GM12872 (cell line): ENCODE results near the gene CDK19.

Source experiments
- TF ChIP-seq, protein P1 (sequence below): IDR thresholded peaks from 3 replicates; pipeline ENCODE4 v1.5.1; 2011; ENCODE audit warnings: low read depth, mild to moderate bottlenecking, low read length, moderate library complexity; ENCODE audit not compliant: insufficient read depth

Gene CDK19

DNA sequence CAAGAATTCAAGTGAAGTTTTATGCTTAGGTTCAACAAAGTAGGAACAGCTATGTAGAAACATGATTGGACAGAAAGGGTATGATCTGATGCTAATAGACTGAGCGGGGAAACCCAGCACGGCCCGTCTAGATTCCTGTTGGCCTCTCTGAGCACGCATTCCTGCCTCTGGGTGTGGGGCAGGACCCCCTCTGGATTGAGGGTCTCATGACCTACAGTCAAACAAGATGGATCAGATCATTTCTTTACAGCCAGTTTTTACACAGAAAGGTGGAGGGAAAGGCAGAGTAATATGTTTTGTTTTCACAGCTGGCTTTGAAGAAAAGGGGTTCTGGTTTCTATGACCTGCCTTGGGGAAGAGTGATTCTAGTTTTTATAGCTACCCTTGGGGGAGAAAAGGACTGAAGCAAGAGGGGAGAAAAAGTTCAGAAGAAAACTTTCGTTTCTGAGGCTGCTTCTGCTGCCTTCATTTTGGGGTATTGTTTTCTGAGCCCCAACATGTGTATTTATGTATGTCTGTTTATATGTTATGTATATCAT is 239.3 kb downstream of the CDK19 start:
- TF ChIP-seq, protein P1, sequence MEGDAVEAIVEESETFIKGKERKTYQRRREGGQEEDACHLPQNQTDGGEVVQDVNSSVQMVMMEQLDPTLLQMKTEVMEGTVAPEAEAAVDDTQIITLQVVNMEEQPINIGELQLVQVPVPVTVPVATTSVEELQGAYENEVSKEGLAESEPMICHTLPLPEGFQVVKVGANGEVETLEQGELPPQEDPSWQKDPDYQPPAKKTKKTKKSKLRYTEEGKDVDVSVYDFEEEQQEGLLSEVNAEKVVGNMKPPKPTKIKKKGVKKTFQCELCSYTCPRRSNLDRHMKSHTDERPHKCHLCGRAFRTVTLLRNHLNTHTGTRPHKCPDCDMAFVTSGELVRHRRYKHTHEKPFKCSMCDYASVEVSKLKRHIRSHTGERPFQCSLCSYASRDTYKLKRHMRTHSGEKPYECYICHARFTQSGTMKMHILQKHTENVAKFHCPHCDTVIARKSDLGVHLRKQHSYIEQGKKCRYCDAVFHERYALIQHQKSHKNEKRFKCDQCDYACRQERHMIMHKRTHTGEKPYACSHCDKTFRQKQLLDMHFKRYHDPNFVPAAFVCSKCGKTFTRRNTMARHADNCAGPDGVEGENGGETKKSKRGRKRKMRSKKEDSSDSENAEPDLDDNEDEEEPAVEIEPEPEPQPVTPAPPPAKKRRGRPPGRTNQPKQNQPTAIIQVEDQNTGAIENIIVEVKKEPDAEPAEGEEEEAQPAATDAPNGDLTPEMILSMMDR = no peak

DNA sequence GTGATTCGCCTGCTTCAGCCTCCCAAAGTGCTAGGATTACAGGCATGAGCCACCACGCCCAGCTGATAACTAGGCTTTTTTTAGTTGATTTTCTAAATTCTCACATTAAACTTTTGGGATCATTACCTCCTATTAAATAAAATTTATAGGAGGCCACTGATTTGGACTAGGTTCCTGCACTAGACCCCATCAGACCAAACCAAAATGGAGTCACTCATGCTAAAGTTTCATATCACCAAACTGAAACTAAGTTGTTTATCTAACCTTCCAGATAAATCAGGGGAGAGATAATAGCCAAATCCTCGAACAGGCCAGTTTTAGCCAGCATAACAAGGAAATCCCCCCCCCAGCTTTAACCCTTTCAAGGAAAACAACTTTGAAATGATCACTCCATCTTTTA is 240.5 kb downstream of the CDK19 start:
- TF ChIP-seq, protein P1 = no peak

DNA sequence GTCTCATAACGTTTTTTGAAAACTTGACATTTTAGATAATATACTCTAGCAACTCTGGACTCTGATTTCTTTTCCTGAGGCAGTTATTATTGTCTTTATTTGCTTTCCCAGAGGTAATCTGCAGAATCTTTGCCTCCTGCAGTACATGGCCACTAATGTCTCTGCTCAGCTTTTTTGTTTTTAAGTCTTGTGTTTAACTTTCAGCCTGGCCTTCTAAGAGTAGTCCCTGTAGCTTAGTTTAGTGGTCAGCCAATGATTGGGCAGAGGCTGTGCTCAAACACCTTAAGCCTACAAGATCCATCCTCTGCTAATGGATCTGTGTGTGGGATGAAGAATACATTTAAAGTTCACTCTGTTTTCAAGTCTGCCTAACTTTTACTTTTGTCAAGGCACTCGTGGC is 241.7 kb downstream of the CDK19 start:
- TF ChIP-seq, protein P1 = no peak

DNA sequence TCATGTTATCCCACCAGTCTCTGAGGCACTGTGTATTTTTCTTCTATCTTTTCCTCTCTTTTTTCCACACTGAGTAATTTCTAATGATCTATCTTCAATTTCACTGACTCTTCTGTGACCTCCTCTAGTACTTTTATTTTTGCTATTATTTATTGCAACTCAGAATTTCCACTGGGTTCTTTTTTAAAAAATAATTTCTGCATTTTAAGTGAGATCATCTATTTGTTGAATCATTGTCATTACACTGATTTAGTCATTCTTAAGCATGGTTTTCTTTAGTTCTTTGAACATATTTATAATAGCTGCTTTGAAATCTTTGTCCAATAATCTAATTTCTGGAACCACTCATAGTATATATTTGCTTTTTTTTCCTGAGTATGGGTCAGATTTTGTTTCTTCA is 242.1 kb downstream of the CDK19 start:
- TF ChIP-seq, protein P1 = no peak

DNA sequence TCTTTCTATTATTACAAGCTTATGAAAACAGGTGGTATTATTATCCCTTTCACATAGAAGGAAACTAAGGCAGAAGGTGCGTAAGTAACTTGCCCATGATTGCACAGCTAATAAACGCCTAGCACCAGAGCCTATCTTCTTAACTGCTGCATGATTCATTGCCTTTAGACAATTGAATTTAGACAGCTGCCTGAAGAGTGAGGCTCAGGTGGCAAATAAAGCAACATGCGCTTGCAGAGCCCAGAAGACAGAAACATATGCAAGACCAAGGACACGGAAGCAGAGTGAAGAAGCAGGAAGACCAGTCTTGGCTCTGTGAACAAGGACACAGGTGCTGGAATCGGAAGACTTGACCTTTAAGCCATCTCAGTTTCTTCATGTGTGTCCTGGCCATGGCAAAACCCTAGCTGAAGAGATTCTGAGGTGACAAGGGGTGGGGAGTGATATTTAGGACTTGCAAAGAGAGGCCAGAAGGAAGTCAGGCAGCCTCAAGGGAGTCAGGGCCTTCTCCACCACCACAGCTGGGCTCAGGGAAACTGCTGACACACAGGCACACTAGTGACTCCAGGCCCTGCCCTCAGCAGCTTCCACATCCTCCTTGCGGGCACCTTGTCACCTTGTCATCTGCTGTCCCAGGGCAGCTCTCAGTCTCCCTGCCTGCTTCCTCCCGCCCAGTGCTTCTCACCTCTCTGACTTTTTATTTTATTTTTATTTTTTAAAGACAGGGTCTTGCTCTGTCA is 247.1 kb downstream of the CDK19 start:
- TF ChIP-seq, protein P1 = no peak

DNA sequence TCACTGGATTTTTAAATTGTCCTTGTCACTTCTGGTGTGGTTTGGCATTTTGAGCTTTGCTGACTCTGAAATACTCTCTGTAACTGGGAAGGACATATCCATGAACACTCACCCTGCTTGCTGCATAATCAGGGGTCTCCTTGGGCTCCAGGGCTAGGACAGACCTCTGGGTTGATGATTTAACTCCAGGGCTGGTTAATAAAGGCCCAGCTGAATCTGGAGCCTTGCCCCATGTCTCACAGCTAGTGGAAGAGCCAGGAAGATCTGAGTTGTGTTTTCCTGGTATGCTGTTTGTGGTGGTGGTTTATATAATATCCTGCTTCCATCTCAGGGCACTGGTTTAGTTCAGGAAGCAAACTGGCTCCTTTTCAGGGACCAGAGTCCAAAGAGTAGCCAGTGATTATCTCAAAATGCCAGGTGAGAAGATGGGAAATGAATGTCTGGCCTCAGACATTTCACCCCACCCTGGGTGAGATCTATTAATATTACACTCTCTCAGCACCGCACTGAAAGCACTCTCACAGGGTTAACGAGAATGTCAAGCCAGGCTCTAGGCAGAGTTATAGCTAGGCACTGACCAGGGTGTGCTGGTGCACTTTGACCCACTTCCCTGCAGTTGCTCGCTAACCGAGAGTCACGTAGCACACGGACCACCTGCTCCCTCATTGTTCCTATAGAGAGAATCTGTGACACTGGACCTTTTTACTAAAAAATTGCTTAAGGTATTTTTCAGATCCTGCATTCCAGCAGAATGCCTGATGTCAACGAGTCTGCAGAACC is 248.7 kb downstream of the CDK19 start:
- TF ChIP-seq, protein P1 = no peak

DNA sequence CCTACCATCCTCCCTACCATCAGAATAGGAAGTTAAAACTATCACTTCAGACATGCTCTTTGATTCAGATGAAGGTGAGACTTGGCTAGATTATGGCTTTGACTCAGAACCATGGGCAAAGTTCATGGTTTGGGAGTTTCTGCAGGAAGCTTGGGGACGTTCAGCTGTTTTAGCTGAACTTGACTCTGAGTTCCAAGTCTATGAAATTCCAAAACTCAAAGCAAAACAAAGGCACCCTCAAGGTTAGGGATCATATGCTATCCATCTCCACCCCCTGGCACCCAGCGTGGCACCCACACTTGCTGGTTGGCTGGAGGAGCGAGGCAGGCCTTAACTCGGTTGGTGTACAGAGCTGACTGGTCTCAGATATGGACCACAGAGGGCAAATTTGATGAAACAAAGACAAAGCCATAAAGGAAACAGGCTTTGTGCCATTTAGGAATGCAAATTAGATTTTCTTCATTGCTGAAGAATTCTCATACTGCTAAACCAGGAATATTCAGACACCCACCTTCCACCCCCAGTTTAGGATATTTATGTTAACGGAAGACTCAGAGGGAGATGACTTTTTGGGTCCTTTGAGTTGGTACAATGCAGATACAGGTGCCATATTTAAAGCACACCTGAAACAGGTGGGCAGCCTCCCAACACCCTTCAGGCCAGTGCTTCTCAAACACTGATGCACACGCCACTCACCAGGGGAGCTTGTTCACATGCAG is 250.4 kb downstream of the CDK19 start:
- TF ChIP-seq, protein P1 = no peak
